HUES6 (cell line): ENCODE results near the gene RAD51B.
"Not testable (repeated sequence)": the region's sequence is repeated elsewhere in the genome, so short reads cannot be mapped to it uniquely, and the experiment has no call there.

Source experiments
- H3K27ac ChIP-seq: 2 replicates; pipeline ENCODE4 v1.7.0; 2013; ENCODE audit warnings: low read depth, mild to moderate bottlenecking, low read length, inconsistent platforms
- H3K27me3 ChIP-seq: 2 replicates; pipeline ENCODE4 v1.6.1; 2013; ENCODE audit warnings: low read length; ENCODE audit not compliant: control insufficient read depth, insufficient read depth
- H3K36me3 ChIP-seq: 2 replicates; pipeline ENCODE4 v1.6.1; 2013; ENCODE audit warnings: low read length; ENCODE audit not compliant: control insufficient read depth, insufficient read depth
- H3K4me1 ChIP-seq: 2 replicates; pipeline ENCODE4 v1.6.1; 2013; ENCODE audit warnings: low read length; ENCODE audit not compliant: control insufficient read depth, insufficient read depth
- H3K4me3 ChIP-seq: 2 replicates; pipeline ENCODE4 v1.5.1; 2013; ENCODE audit warnings: low read depth, low read length
- H3K9ac ChIP-seq: one replicate; pipeline ENCODE4 v1.6.1; 2013; ENCODE audit warnings: mild to moderate bottlenecking, low read length
- H3K9me3 ChIP-seq: 2 replicates; pipeline ENCODE4 v1.6.1; 2013; ENCODE audit warnings: low read depth, low read length; ENCODE audit not compliant: control insufficient read depth, insufficient read depth

RAD51B gene

DNA sequence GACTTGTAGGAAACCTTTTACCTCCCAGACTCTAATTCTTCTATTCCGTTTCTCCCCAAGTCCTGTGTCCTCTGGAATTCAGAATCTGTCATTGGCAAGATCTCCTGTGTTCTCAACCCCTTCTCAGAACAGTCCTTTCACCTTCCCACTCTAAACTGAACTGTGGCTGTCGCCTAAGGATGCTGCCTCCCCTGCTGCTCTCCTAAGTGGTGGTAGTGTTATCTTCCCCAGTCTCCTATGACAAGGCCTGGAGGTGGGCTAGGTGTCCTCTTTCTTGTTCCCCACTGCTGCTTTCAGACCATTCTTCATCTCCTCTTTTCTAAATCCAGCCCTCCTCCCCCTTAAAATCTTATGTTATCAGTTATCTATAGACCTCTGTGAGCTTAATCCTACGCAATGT is 397.4 kb downstream of the RAD51B start:
- H3K4me3 ChIP-seq, result no peak overlapping the region
- no peaks in the 10 kb centered on the region for H3K27me3 ChIP-seq
- H3K9me3 ChIP-seq, result no peaks in the 10 kb centered on the region
- H3K9ac ChIP-seq, result no peak overlapping the region
- no peaks in the 10 kb centered on the region for H3K36me3 ChIP-seq
- no peak overlapping the region for H3K27ac ChIP-seq
- peaks cover 6% of the 10 kb centered on the region; the same call in 1 of the 2 replicates for H3K4me1 ChIP-seq

DNA sequence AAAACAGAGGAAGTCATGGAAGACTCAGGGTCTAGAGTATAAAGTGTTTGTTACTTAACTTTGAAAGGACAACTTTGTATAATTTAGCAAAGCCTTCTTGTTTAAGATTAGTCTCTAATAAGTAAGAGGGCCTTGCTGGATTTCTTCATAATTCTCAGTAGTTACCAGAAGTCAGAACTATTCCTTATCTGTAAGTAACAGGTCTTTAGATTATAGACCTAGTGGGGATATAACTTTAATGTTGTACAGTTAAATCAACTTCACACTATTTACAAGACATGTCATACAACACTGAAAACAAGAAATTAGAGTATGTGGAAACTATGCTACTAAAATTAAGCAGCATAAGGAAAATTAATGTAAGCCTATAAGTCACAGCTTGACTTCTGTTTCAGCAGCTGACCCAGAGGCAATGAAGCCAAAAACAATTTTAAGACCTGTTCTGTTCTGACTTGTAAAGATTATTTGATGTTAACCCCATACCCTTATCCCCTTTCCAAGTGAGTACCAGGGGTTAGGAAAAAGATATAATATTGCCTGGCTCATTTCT is 398.3 kb downstream of the RAD51B start:
- Histone ChIP-seq H3K36me3 (no peaks in the 10 kb centered on the region), H3K27me3 (no peaks in the 10 kb centered on the region), H3K9me3 (no peaks in the 10 kb centered on the region), H3K4me3 (no peak overlapping the region), H3K4me1 (peaks cover 6% of the 10 kb centered on the region; the same call in 1 of the 2 replicates), H3K27ac (no peak overlapping the region), H3K9ac (no peak overlapping the region)

GRCh38 chr14:68219407-68219806 is 399.8 kb downstream of the RAD51B start:
- no peak overlapping the region for H3K9ac ChIP-seq
- no peak overlapping the region for H3K4me3 ChIP-seq
- H3K9me3 ChIP-seq, result no peaks in the 10 kb centered on the region
- H3K27ac ChIP-seq, result no peak overlapping the region
- peaks cover 12% of the 10 kb centered on the region for H3K4me1 ChIP-seq
- H3K27me3 ChIP-seq, result no peaks in the 10 kb centered on the region
- H3K36me3 ChIP-seq, result no peaks in the 10 kb centered on the region

DNA sequence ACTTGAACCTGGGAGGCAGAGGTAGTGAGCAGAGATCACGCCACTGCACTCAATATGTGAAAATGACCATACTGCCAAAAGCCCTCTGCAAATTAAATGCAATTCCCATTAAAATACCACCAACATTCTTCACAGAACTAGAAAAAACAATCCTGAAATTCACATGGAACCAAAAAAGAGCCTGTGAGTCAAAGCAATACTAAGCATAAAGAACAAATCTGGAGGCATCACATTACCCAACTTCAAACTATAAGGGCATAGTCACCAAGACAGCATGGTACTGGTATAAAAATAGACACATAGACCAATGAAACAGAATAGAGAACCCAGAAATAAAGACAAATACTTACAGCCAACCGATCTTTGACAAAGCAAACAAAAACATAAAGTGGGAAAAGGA is 401.5 kb downstream of the RAD51B start:
- H3K36me3 ChIP-seq, H3K27ac ChIP-seq, H3K4me3 ChIP-seq, H3K27me3 ChIP-seq, H3K9ac ChIP-seq, H3K9me3 ChIP-seq: not testable (repeated sequence)
- peaks cover 12% of the 10 kb centered on the region for H3K4me1 ChIP-seq

DNA sequence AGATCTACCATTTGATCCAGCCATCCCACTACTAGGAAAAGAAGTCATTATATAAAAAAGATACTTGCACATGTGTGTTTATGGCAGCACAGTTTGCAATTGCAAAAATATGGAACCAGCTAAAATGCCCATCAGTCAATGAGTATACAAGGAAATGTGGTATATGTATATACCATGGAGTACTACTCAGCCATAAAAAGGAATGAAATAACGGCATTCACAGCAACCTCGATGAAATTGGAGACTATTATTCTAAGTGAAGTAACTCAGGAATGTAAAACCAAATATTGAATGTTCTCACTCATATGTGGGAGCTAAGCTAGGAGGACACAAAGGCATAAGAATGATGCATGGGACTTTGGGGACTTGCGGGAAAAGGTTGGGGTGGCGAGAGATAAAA is 402.6 kb downstream of the RAD51B start:
- Histone ChIP-seq H3K4me1 (peaks cover 6% of the 10 kb centered on the region), H3K27me3 (no peaks in the 10 kb centered on the region), H3K27ac (no peak overlapping the region), H3K36me3 (no peaks in the 10 kb centered on the region), H3K4me3 (no peak overlapping the region), H3K9ac (no peak overlapping the region), H3K9me3 (no peaks in the 10 kb centered on the region)

- Histone ChIP-seq H3K9ac (no peak overlapping the region), H3K4me3 (no peak overlapping the region), H3K27ac (no peak overlapping the region), H3K4me1 (peaks cover 6% of the 10 kb centered on the region), H3K27me3 (no peaks in the 10 kb centered on the region), H3K36me3 (no peaks in the 10 kb centered on the region), H3K9me3 (no peaks in the 10 kb centered on the region)
Measured at GRCh38 chr14:68222726-68223125, 403.1 kb downstream of the RAD51B start.

- no peaks in the 10 kb centered on the region for H3K36me3 ChIP-seq
- peaks cover 6% of the 10 kb centered on the region for H3K4me1 ChIP-seq
- no peak overlapping the region for H3K27ac ChIP-seq
Measured at GRCh38 chr14:68223631-68224030, 404.1 kb downstream of the RAD51B start.

GRCh38 chr14:68225321-68225720 is 405.7 kb downstream of the RAD51B start:
- no peaks in the 10 kb centered on the region for H3K36me3 ChIP-seq
- H3K4me3 ChIP-seq, result no peak overlapping the region
- no peak overlapping the region for H3K27ac ChIP-seq
- no peaks in the 10 kb centered on the region for H3K27me3 ChIP-seq
- H3K9me3 ChIP-seq, result no peaks in the 10 kb centered on the region
- peaks cover 17% of the 10 kb centered on the region for H3K4me1 ChIP-seq
- no peak overlapping the region for H3K9ac ChIP-seq

More at GRCh38 chr14:68223631-68224030, 404.1 kb downstream of the RAD51B start:
- Histone ChIP-seq H3K9ac (no peak overlapping the region), H3K9me3 (no peaks in the 10 kb centered on the region), H3K27me3 (no peaks in the 10 kb centered on the region), H3K4me3 (no peak overlapping the region)

- Histone ChIP-seq H3K4me1 (peaks cover 29% of the 10 kb centered on the region), H3K9ac (no peak overlapping the region), H3K9me3 (no peaks in the 10 kb centered on the region), H3K27me3 (no peaks in the 10 kb centered on the region), H3K36me3 (no peaks in the 10 kb centered on the region), H3K27ac (no peak overlapping the region), H3K4me3 (no peak overlapping the region)
Measured at GRCh38 chr14:68226523-68226922, 406.9 kb downstream of the RAD51B start.

DNA sequence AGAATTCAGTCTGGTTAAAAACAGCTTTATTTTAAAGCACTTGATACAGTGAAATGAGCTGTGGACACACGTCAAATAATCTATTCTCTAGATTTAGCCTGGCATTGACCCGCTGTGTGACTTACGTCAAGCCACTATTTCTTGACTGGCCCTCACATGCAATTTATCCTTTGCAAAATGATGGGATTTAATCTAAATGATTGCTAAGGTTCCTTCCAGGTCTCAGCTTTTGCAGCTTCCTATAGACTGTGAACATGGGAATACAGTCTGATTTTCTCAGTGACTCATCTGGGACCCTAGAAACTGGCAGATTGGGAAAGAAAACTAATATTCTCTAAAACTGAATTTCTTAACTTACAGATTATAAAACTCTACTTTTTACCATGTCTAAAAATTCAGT is 409.1 kb downstream of the RAD51B start:
- Histone ChIP-seq H3K36me3 (no peaks in the 10 kb centered on the region), H3K9ac (no peak overlapping the region), H3K27me3 (no peaks in the 10 kb centered on the region), H3K4me3 (no peak overlapping the region), H3K27ac (no peak overlapping the region), H3K9me3 (no peaks in the 10 kb centered on the region), H3K4me1 (peaks cover 49% of the 10 kb centered on the region)

DNA sequence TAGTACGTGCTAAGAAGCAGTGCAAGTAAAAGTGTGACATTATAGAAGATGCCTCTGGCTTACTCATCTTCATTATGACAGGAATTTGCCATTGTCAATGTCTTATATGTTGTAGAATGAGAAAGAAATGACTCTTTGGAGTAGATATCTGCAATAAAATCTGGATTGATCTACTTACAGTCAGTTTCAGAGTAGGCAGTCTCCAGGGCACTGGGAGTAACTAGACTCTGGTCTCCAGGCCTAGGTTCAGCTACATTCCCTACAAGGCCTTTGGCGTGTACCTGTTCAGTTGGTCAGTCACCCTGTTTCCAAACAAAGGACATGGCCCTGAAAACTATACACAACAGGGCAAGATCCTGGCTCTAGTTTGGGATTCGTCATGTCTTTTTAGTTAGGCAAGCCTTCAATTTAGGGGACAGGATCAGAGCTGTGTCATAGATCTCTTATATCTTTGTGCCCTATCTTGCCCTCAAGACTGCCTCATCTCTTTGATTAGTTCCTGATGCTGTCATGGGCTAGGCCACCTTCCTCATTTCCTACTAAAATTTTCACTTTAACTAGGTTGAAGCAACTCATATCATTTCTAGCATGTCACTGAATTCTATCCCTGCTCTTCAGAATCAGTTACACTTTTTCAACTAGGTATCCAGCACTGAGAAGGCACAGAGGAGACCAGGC is 410.0 kb downstream of the RAD51B start:
- peak overlapping the region; percentile 90 for H3K27ac ChIP-seq

More for the DNA sequence above, 410.0 kb downstream of the RAD51B start:
- Histone ChIP-seq H3K9ac (no peak overlapping the region), H3K27me3 (no peaks in the 10 kb centered on the region), H3K4me3 (no peak overlapping the region), H3K4me1 (peaks cover 43% of the 10 kb centered on the region), H3K9me3 (no peaks in the 10 kb centered on the region), H3K36me3 (no peaks in the 10 kb centered on the region)
